GM18519 (cell line): ENCODE results near the gene CNTLN.
"Not testable (repeated sequence)": the region's sequence is repeated elsewhere in the genome, so short reads cannot be mapped to it uniquely, and the experiment has no call there.

Experiments used
- ATAC-seq: cut with Tn5 transposase; IDR thresholded peaks from one replicate; pipeline ENCODE4 v1.9.1; 2021; ENCODE audit warnings: mild to moderate bottlenecking, moderate library complexity; ENCODE audit not compliant: unreplicated experiment, low FRiP score

Gene CNTLN

GRCh38 chr9:17401858-17402257 lies 267.0 kb downstream of the CNTLN start:
- ATAC-seq, result no peak

- ATAC-seq, result no peak
These were observed 267.5 kb downstream of the CNTLN start for GRCh38 chr9:17402309-17402708.

- no peak for ATAC-seq
These were observed 268.7 kb downstream of the CNTLN start for GRCh38 chr9:17403539-17403938.

- ATAC-seq, result no peak
These were observed 280.1 kb downstream of the CNTLN start for GRCh38 chr9:17414986-17415385.

GRCh38 chr9:17422994-17423680 lies 288.3 kb downstream of the CNTLN start:
- no peak for ATAC-seq

GRCh38 chr9:17423681-17424011 lies 288.8 kb downstream of the CNTLN start:
- no peak for ATAC-seq

GRCh38 chr9:17425384-17425783 lies 290.5 kb downstream of the CNTLN start:
- ATAC-seq, result no peak

- no peak for ATAC-seq
These were observed 298.7 kb downstream of the CNTLN start for GRCh38 chr9:17433526-17433925.

- ATAC-seq, result no peak
These were observed 302.0 kb downstream of the CNTLN start for GRCh38 chr9:17436854-17437253.

- no peak for ATAC-seq
These were observed 303.0 kb downstream of the CNTLN start for GRCh38 chr9:17437813-17438212.

- not testable (repeated sequence) for ATAC-seq
These were observed 310.3 kb downstream of the CNTLN start for GRCh38 chr9:17445126-17445525.

- ATAC-seq, result no peak
These were observed 318.9 kb downstream of the CNTLN start for GRCh38 chr9:17453751-17454150.

- ATAC-seq, result peak; percentile 61
These were observed 328.1 kb downstream of the CNTLN start for GRCh38 chr9:17462869-17463464.

GRCh38 chr9:17470036-17470813 lies 335.4 kb downstream of the CNTLN start:
- no peak for ATAC-seq

- ATAC-seq, result no peak
These were observed 337.3 kb downstream of the CNTLN start for GRCh38 chr9:17472126-17472525.

- no peak for ATAC-seq
These were observed 341.6 kb downstream of the CNTLN start for GRCh38 chr9:17476401-17476800.

- no peak for ATAC-seq
These were observed 343.0 kb downstream of the CNTLN start for GRCh38 chr9:17477816-17478215.

GRCh38 chr9:17480966-17481365 lies 346.1 kb downstream of the CNTLN start:
- no peak for ATAC-seq

- ATAC-seq, result no peak
These were observed 346.7 kb downstream of the CNTLN start for GRCh38 chr9:17481565-17481964.

GRCh38 chr9:17484906-17485305 lies 350.1 kb downstream of the CNTLN start:
- ATAC-seq, result no peak

- ATAC-seq, result no peak
These were observed 351.6 kb downstream of the CNTLN start for GRCh38 chr9:17486396-17486795.

GRCh38 chr9:17487467-17487866 lies 352.6 kb downstream of the CNTLN start:
- ATAC-seq, result no peak
